Trophoblast cell (in vitro differentiated cells and primary cell): ENCODE results near the gene SIX1.

ENCODE experiments used
- DNase-seq, 2 donors: peaks; one replicate each; pipeline ENCODE4 v3.0.0-alpha.2; 2016
- H2AFZ ChIP-seq: 2 replicates; pipeline ENCODE4 v1.6.1; 2013; ENCODE audit warnings: low read length, moderate library complexity, mild to moderate bottlenecking; ENCODE audit not compliant: insufficient read depth, poor library complexity
- H2AK5ac ChIP-seq: 2 replicates; pipeline ENCODE4 v1.6.1; 2013; ENCODE audit warnings: mild to moderate bottlenecking, low read length
- H2BK120ac ChIP-seq: 2 replicates; pipeline ENCODE4 v1.6.1; 2013; ENCODE audit warnings: low read length, mild to moderate bottlenecking, moderate library complexity; ENCODE audit not compliant: insufficient read depth, poor library complexity
- H2BK12ac ChIP-seq: 2 replicates; pipeline ENCODE4 v1.6.1; 2013; ENCODE audit warnings: mild to moderate bottlenecking, low read length, moderate library complexity
- H2BK5ac ChIP-seq: 2 replicates; pipeline ENCODE4 v1.6.1; 2013; ENCODE audit warnings: low read length, low read depth, moderate library complexity, mild to moderate bottlenecking; ENCODE audit not compliant: poor library complexity
- H3K14ac ChIP-seq: 2 replicates; pipeline ENCODE4 v1.6.1; 2013; ENCODE audit warnings: mild to moderate bottlenecking, low read length
- H3K18ac ChIP-seq: 2 replicates; pipeline ENCODE4 v1.6.1; 2013; ENCODE audit warnings: mild to moderate bottlenecking, low read length
- H3K23ac ChIP-seq: 2 replicates; pipeline ENCODE4 v1.6.1; 2013; ENCODE audit warnings: low read length
- H3K27ac ChIP-seq: 2 replicates; pipeline ENCODE4 v1.5.1; 2013; ENCODE audit warnings: low read depth, mild to moderate bottlenecking, inconsistent platforms, low read length, moderate library complexity
- H3K27me3 ChIP-seq: 2 replicates; pipeline ENCODE4 v1.6.1; 2013; ENCODE audit warnings: inconsistent platforms, mild to moderate bottlenecking, low read length, moderate library complexity; ENCODE audit not compliant: insufficient read depth
- H3K36me3 ChIP-seq, 2 experiments: 1 replicate in 1 of 2; 2 replicates in 1 of 2; pipeline ENCODE4 v1.6.1; 2013; ENCODE audit warnings: low read length in 2 of 2, mild to moderate bottlenecking in 2 of 2, moderate library complexity in 1 of 2; ENCODE audit not compliant: insufficient read depth in 2 of 2, control insufficient read depth in 1 of 2
- H3K4ac ChIP-seq: 2 replicates; pipeline ENCODE4 v1.6.1; 2013; ENCODE audit warnings: low read depth, mild to moderate bottlenecking, low read length, moderate library complexity
- H3K4me1 ChIP-seq, 2 experiments: 1 replicate in 1 of 2; 2 replicates in 1 of 2; pipeline ENCODE4 v1.6.1; 2013; ENCODE audit warnings: low read length in 2 of 2, mild to moderate bottlenecking in 2 of 2, moderate library complexity in 1 of 2; ENCODE audit not compliant: insufficient read depth in 2 of 2, control insufficient read depth in 1 of 2
- H3K4me2 ChIP-seq: 2 replicates; pipeline ENCODE4 v1.6.1; 2013; ENCODE audit warnings: inconsistent platforms, mild to moderate bottlenecking, low read length, moderate library complexity
- H3K4me3 ChIP-seq: 2 replicates; pipeline ENCODE4 v1.5.1; 2013; ENCODE audit warnings: mild to moderate bottlenecking, low read depth, low read length, inconsistent platforms
- H3K79me1 ChIP-seq: one replicate; pipeline ENCODE4 v1.6.1; 2013; ENCODE audit warnings: low read length
- H3K79me2 ChIP-seq: 2 replicates; pipeline ENCODE4 v1.6.1; 2013; ENCODE audit warnings: low read length, mild to moderate bottlenecking; ENCODE audit not compliant: control insufficient read depth, insufficient read depth, poor library complexity
- H3K9ac ChIP-seq: 2 replicates; pipeline ENCODE4 v1.6.1; 2013; ENCODE audit warnings: mild to moderate bottlenecking, low read length
- H3K9me3 ChIP-seq: 2 replicates; pipeline ENCODE4 v1.6.1; 2013; ENCODE audit warnings: low read depth, mild to moderate bottlenecking, control low read depth, inconsistent platforms, low read length; ENCODE audit not compliant: insufficient read depth
- H4K12ac ChIP-seq: 2 replicates; pipeline ENCODE4 v1.6.1; 2013; ENCODE audit warnings: low read depth, mild to moderate bottlenecking, low read length, moderate library complexity
- H4K8ac ChIP-seq: 2 replicates; pipeline ENCODE4 v1.6.1; 2013; ENCODE audit warnings: low read depth, mild to moderate bottlenecking, low read length, moderate library complexity
- H4K91ac ChIP-seq: one replicate; pipeline ENCODE4 v1.6.1; 2013; ENCODE audit warnings: low read depth, mild to moderate bottlenecking, low read length, moderate library complexity
- WGBS: extraction: QIAGEN DNeasy Blood & Tissue Kit; methylation state at CpG from one replicate; pipeline ENCODE4 v1.1.7; 2013; ENCODE audit warnings: missing lambda C conversion rate; ENCODE audit not compliant: insufficient read length, insufficient coverage; ENCODE audit errors: extremely low coverage; 5-methylcytosine and 5-hydroxymethylcytosine counted together

Gene SIX1

DNA sequence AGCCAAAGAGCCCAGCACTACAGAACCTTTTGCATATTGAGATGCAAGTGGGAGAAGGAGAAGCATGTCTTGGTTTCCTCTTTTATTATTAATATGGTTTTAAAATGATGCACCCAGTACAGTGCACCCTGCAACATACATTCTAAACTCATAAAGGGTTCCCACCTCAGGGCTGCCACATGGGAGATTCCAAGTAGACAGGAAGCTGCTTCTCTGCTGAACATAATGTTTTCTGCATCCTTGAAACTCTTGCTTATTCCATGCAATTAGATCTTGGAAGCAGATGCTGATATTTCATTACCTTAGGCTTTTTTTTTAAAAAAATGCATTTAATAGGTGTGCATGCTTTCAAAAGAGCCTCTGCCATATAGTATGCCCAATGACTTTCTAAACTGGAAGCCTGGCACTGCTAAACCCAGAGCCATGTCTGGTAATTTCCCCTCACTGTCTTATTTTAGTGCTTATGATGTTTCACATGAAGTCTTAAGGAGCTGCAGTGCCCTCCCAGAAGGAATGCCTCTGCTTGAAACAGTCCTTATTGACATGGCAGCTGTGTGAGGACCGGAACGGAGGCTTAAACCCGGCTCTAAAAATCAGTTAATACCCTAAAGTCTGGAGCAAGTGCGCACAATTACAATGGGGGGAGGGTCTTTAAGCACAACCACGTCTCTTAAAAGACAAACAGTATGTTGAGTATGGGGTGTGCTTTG lies 2.0 kb upstream of the SIX1 start:
- Histone ChIP-seq H3K4me1 (peaks cover 17 to 21% of the 10 kb centered on the region in 2 experiments), H2BK5ac (no peak overlapping the region), H3K14ac (no peak overlapping the region), H3K79me2 (no peaks in the 10 kb centered on the region), H4K91ac (no peak overlapping the region), H3K9ac (no peak overlapping the region), H2BK12ac (no peak overlapping the region), H3K18ac (no peak overlapping the region), H4K8ac (no peak overlapping the region), H2AFZ (no peak overlapping the region), H3K4ac (no peak overlapping the region), H3K4me2 (no peak overlapping the region), H2BK120ac (no peak overlapping the region), H3K27me3 (peaks cover 92% of the 10 kb centered on the region), H3K4me3 (no peak overlapping the region), H3K79me1 (no peaks in the 10 kb centered on the region), H3K9me3 (peaks cover 2% of the 10 kb centered on the region), H3K23ac (no peak overlapping the region), H3K27ac (no peak overlapping the region), H2AK5ac (no peak overlapping the region), H3K36me3 (no peaks in the 10 kb centered on the region), H4K12ac (no peak overlapping the region)
- no peak for DNase-seq
- no CpG with 5 or more reads among the region's 5 CpGs for WGBS

- Histone ChIP-seq H3K36me3 (no peaks in the 10 kb centered on the region), H4K12ac (no peak overlapping the region), H3K9me3 (peaks cover 2% of the 10 kb centered on the region), H3K9ac (no peak overlapping the region), H4K91ac (no peak overlapping the region), H3K27me3 (peaks cover 92% of the 10 kb centered on the region), H3K14ac (no peak overlapping the region), H3K4ac (no peak overlapping the region), H3K18ac (no peak overlapping the region), H2BK12ac (no peak overlapping the region), H2BK5ac (no peak overlapping the region), H3K27ac (no peak overlapping the region), H3K79me2 (no peaks in the 10 kb centered on the region), H3K4me3 (no peak overlapping the region), H3K4me1 (peaks cover 15 to 17% of the 10 kb centered on the region in 2 experiments), H3K4me2 (no peak overlapping the region), H3K23ac (no peak overlapping the region), H2AK5ac (no peak overlapping the region), H4K8ac (no peak overlapping the region), H3K79me1 (no peaks in the 10 kb centered on the region), H2BK120ac (no peak overlapping the region), H2AFZ (no peak overlapping the region)
- no CpG with 5 or more reads among the region's 11 CpGs for WGBS
- DNase-seq: no peak
These were observed 1.2 kb upstream of the SIX1 start for GRCh38 chr14:60650373-60650961.

DNA sequence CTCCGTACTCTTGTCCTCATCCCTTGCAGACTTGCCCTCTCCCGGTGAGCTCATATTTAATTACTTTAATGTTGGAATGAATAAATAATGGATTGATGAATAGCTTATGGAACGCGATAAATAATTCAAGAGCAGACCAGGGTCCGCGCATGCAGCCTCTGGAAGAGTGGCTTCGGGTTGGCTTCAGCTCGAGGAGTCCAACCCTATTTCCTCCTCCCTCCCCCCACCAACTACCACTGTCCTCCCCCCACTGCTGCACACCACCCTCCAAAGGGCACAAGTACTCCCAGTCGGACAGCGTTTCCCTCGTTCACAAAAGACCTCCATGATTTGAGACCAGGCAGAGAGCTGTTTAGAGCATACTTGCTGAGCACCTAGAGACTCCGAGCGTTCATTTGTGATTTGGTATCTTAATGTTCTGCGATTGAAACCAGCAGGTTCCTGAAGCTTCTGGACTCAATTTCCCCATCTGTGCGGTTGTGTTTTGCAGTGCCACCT lies 647 bp upstream of the SIX1 start:
- Histone ChIP-seq H3K79me2 (no peaks in the 10 kb centered on the region), H3K9ac (no peak overlapping the region), H3K4ac (no peak overlapping the region), H3K14ac (no peak overlapping the region), H2BK12ac (no peak overlapping the region), H3K27me3 (peaks cover 87% of the 10 kb centered on the region), H3K36me3 (no peaks in the 10 kb centered on the region), H3K9me3 (peaks cover 2% of the 10 kb centered on the region), H2BK5ac (no peak overlapping the region), H4K12ac (no peak overlapping the region), H4K8ac (no peak overlapping the region), H3K79me1 (no peaks in the 10 kb centered on the region), H3K4me1 (peaks cover 15 to 17% of the 10 kb centered on the region in 2 experiments), H3K27ac (no peak overlapping the region), H3K23ac (no peak overlapping the region), H2AK5ac (no peak overlapping the region), H3K18ac (no peak overlapping the region), H4K91ac (no peak overlapping the region), H2AFZ (no peak overlapping the region), H3K4me3 (no peak overlapping the region), H2BK120ac (no peak overlapping the region), H3K4me2 (peak overlapping the region; percentile 68)
- no CpG with 5 or more reads among the region's 15 CpGs for WGBS
- no peak for DNase-seq

DNA sequence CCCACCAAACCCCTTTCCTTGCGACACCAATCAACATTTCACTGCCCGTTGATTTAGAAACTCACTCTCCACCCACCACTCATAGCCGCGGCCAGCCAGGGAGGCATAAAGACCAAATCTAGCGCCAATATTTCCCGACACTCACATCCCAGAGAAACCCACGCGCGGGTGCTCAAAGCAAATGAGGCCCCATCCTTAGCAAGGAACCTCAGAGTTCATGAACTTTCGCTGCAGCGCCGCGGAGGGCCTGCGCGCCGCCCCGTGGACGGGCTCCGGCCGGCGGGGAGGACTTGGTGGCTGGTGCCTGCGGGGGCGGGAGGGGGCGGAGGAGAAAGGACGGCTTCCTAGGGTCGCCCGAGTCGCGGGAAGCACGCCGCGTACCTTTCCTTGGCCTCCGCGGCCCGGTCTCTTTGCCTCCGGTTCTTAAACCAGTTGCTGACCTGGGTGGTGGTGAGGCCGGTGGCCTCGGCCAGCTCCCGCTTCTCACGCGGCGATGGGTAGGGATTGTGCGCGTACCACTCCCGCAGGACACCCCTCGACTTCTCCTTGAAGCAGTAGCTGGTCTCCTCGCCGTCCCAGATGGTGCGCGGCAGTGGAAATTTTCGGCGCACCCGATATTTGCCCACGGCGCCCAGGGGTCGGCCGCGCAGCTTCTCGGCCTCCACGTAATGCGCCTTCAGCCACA lies 886 bp downstream of the SIX1 start:
- Histone ChIP-seq H2AFZ (peak overlapping the region; percentile 27), H2AK5ac (no peak overlapping the region), H3K4me2 (peak overlapping the region; percentile 68), H3K79me2 (no peaks in the 10 kb centered on the region), H3K4ac (no peak overlapping the region), H3K36me3 (no peaks in the 10 kb centered on the region), H3K27me3 (peaks cover 82% of the 10 kb centered on the region), H3K9me3 (peaks cover 2% of the 10 kb centered on the region), H3K9ac (no peak overlapping the region), H3K23ac (no peak overlapping the region), H2BK12ac (no peak overlapping the region), H4K8ac (no peak overlapping the region), H3K79me1 (no peaks in the 10 kb centered on the region), H3K14ac (no peak overlapping the region), H3K27ac (no peak overlapping the region), H3K18ac (no peak overlapping the region), H4K91ac (no peak overlapping the region), H2BK5ac (no peak overlapping the region), H3K4me3 (peak overlapping the region; percentile 60), H4K12ac (no peak overlapping the region), H2BK120ac (no peak overlapping the region), H3K4me1 (peaks cover 15 to 17% of the 10 kb centered on the region in 2 experiments)
- WGBS: no CpG with 5 or more reads among the region's 61 CpGs
- no peak for DNase-seq
